ENCODE measurements around the gene PET117.

The PET117 gene

GRCh38 chr20:18133962-18134361, 3.7 kb upstream of the PET117 start:
- TF ChIP-seq PPARA (CRISPR knock-in tag; IDR thresholded peaks at IDR 0.05; ENCODE audit: borderline replicate concordance) (no peak), RARB (CRISPR knock-in tag; IDR thresholded peaks at IDR 0.05) (no peak), ARNTL (CRISPR knock-in tag; IDR thresholded peaks at IDR 0.05; ENCODE audit: borderline replicate concordance, low read depth) (no peak), BACH2 (CRISPR knock-in tag; IDR thresholded peaks at IDR 0.05; ENCODE audit: borderline replicate concordance) (no peak)

GRCh38 chr20:18138266-18138582, 561 bp downstream of the PET117 start:
- TF ChIP-seq GLIS3 (CRISPR knock-in tag; IDR thresholded peaks at IDR 0.05) (no peak), SNAI2 (CRISPR knock-in tag; IDR thresholded peaks at IDR 0.05) (no peak), PATZ1 (CRISPR knock-in tag; IDR thresholded peaks at IDR 0.05; ENCODE audit: borderline replicate concordance) (no peak), TCF4 (CRISPR knock-in tag; IDR thresholded peaks at IDR 0.05; ENCODE audit: borderline replicate concordance) (no peak), TSHZ2 (CRISPR knock-in tag; IDR thresholded peaks at IDR 0.05) (no peak), BACH2 (CRISPR knock-in tag; IDR thresholded peaks at IDR 0.05; ENCODE audit: borderline replicate concordance) (no peak), RARB (CRISPR knock-in tag; IDR thresholded peaks at IDR 0.05) (no peak), POU6F1 (CRISPR knock-in tag; IDR thresholded peaks at IDR 0.05; ENCODE audit: borderline replicate concordance, low read depth) (no peak), OSR1 (CRISPR knock-in tag; IDR thresholded peaks at IDR 0.05) (no peak), CSRNP3 (CRISPR knock-in tag; IDR thresholded peaks at IDR 0.05) (no peak), ZFP30 (CRISPR knock-in tag; IDR thresholded peaks at IDR 0.05) (no peak), ESRRG (CRISPR knock-in tag; IDR thresholded peaks at IDR 0.05) (no peak), CSDC2 (CRISPR knock-in tag; IDR thresholded peaks at IDR 0.05) (no peak), ZFP3 (CRISPR knock-in tag; IDR thresholded peaks at IDR 0.05) (no peak), ZNF565 (CRISPR knock-in tag; conservative IDR thresholded peaks at IDR 0.05; ENCODE audit: low read depth) (no peak), ZNF70 (CRISPR knock-in tag; IDR thresholded peaks at IDR 0.05) (no peak), CREB5 (CRISPR knock-in tag; IDR thresholded peaks at IDR 0.05; ENCODE audit: low read depth) (no peak), ARNTL (CRISPR knock-in tag; IDR thresholded peaks at IDR 0.05; ENCODE audit: borderline replicate concordance, low read depth) (no peak), TOX (CRISPR knock-in tag; IDR thresholded peaks at IDR 0.05; ENCODE audit: borderline replicate concordance) (no peak), ZNF8 (CRISPR knock-in tag; IDR thresholded peaks at IDR 0.05) (no peak)
- peak; percentile 10 for ATAC-seq

More at GRCh38 chr20:18133962-18134361, 3.7 kb upstream of the PET117 start:
- ATAC-seq: no peak
